ENCODE data around the gene TBC1D22A.

TBC1D22A gene

DNA sequence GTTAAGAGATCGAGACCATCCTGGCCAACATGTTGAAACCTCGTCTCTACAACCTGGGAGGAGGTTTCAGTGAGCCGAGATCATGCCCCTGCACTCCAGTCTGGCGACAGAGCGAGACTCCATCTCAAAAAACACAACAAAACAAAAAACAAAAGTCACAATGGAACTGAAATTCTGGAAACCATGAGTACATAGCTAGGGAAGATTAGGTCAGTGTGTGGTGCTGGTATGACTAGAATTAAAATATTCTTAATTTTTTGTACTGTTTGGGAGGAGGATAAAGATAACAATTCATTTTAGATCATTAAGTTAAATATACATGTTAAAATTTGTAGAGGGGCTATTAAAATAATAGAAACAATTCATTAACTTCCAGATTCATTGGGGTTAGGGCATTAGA, 344.4 kb downstream of the TBC1D22A start (continued):
- TF ChIP-seq, protein P1, sequence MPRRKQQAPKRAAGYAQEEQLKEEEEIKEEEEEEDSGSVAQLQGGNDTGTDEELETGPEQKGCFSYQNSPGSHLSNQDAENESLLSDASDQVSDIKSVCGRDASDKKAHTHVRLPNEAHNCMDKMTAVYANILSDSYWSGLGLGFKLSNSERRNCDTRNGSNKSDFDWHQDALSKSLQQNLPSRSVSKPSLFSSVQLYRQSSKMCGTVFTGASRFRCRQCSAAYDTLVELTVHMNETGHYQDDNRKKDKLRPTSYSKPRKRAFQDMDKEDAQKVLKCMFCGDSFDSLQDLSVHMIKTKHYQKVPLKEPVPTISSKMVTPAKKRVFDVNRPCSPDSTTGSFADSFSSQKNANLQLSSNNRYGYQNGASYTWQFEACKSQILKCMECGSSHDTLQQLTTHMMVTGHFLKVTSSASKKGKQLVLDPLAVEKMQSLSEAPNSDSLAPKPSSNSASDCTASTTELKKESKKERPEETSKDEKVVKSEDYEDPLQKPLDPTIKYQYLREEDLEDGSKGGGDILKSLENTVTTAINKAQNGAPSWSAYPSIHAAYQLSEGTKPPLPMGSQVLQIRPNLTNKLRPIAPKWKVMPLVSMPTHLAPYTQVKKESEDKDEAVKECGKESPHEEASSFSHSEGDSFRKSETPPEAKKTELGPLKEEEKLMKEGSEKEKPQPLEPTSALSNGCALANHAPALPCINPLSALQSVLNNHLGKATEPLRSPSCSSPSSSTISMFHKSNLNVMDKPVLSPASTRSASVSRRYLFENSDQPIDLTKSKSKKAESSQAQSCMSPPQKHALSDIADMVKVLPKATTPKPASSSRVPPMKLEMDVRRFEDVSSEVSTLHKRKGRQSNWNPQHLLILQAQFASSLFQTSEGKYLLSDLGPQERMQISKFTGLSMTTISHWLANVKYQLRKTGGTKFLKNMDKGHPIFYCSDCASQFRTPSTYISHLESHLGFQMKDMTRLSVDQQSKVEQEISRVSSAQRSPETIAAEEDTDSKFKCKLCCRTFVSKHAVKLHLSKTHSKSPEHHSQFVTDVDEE (CRISPR knock-in tag; IDR thresholded peaks at IDR 0.05), result no peak
- no peak for TF ChIP-seq ZNF70 (CRISPR knock-in tag; IDR thresholded peaks at IDR 0.05)

DNA sequence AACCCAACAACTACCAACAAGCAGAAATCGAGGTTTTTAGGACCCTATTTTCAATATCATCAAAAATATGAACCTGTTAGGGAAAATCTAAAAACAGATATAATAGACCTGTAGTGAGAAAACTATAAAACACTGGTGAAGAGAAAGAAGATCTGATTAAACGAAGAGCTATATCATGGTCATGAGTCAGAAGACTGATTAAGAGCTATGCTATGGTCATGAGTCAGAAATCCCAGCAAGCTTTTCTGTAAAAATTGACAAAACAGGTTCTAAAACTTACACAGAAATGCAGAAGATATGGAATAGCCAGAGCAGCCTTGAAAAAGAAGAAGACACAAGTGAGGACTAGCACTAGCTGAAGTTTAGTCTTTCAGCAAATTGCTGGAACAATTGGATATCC, 345.0 kb downstream of the TBC1D22A start:
- TF ChIP-seq ZFP3 (CRISPR knock-in tag; IDR thresholded peaks at IDR 0.05) (no peak), PPARA (CRISPR knock-in tag; IDR thresholded peaks at IDR 0.05; ENCODE audit: borderline replicate concordance) (no peak), ARNTL (CRISPR knock-in tag; IDR thresholded peaks at IDR 0.05; ENCODE audit: borderline replicate concordance, low read depth) (no peak), ZNF8 (CRISPR knock-in tag; IDR thresholded peaks at IDR 0.05) (no peak), SNAI2 (CRISPR knock-in tag; IDR thresholded peaks at IDR 0.05) (no peak), ESRRG (CRISPR knock-in tag; IDR thresholded peaks at IDR 0.05) (no peak), ZNF565 (CRISPR knock-in tag; conservative IDR thresholded peaks at IDR 0.05; ENCODE audit: low read depth) (no peak)
- TF ChIP-seq, protein P2, sequence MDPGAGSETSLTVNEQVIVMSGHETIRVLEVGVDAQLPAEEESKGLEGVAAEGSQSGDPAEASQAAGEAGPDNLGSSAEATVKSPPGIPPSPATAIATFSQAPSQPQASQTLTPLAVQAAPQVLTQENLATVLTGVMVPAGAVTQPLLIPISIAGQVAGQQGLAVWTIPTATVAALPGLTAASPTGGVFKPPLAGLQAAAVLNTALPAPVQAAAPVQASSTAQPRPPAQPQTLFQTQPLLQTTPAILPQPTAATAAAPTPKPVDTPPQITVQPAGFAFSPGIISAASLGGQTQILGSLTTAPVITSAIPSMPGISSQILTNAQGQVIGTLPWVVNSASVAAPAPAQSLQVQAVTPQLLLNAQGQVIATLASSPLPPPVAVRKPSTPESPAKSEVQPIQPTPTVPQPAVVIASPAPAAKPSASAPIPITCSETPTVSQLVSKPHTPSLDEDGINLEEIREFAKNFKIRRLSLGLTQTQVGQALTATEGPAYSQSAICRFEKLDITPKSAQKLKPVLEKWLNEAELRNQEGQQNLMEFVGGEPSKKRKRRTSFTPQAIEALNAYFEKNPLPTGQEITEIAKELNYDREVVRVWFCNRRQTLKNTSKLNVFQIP (CRISPR knock-in tag; IDR thresholded peaks at IDR 0.05; ENCODE audit: borderline replicate concordance, low read depth), result no peak
- TF ChIP-seq, protein P1 (CRISPR knock-in tag; IDR thresholded peaks at IDR 0.05), result no peak
- TF ChIP-seq, protein P3, sequence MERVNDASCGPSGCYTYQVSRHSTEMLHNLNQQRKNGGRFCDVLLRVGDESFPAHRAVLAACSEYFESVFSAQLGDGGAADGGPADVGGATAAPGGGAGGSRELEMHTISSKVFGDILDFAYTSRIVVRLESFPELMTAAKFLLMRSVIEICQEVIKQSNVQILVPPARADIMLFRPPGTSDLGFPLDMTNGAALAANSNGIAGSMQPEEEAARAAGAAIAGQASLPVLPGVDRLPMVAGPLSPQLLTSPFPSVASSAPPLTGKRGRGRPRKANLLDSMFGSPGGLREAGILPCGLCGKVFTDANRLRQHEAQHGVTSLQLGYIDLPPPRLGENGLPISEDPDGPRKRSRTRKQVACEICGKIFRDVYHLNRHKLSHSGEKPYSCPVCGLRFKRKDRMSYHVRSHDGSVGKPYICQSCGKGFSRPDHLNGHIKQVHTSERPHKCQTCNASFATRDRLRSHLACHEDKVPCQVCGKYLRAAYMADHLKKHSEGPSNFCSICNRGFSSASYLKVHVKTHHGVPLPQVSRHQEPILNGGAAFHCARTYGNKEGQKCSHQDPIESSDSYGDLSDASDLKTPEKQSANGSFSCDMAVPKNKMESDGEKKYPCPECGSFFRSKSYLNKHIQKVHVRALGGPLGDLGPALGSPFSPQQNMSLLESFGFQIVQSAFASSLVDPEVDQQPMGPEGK (CRISPR knock-in tag; IDR thresholded peaks at IDR 0.05; ENCODE audit: borderline replicate concordance), result no peak
- ATAC-seq, result peak; percentile 87

DNA sequence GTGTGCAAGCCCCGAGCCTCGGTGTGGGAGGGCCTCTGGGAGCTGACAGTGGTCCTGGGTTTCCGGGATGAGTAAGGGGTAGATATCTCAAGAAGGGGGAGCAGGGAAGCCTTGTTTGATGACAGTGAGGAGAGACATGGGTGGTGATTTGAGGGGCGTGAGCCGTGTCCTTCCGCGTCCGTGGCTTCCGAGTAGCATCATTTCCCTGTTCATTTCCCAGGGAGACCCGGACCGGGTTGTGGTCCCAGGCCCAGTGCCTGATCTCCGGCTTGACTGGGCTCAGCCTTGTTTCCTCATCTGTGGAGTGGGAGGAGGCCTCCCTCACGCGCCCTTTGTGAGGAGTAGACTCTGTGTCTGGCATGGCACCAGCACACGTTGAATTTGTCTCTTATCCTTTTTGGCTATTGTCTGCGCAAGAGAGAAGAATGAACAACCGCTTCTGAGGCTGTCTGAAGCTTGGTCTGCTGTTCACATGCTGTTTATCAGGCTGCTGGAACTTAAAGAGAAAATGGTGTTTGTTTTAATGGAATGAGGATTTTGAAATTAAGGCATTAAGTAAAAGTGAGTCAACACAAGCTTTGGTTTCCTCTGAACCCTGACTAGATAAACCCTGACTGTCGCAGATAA, 348.5 kb downstream of the TBC1D22A start:
- ATAC-seq, result no peak
- TF ChIP-seq GLIS3 (CRISPR knock-in tag; IDR thresholded peaks at IDR 0.05) (no peak), ZNF70 (CRISPR knock-in tag; IDR thresholded peaks at IDR 0.05) (no peak), TCF4 (CRISPR knock-in tag; IDR thresholded peaks at IDR 0.05; ENCODE audit: borderline replicate concordance) (no peak), ZFP30 (CRISPR knock-in tag; IDR thresholded peaks at IDR 0.05) (no peak), PPARA (CRISPR knock-in tag; IDR thresholded peaks at IDR 0.05; ENCODE audit: borderline replicate concordance) (no peak), BACH2 (CRISPR knock-in tag; IDR thresholded peaks at IDR 0.05; ENCODE audit: borderline replicate concordance) (no peak), ZNF8 (CRISPR knock-in tag; IDR thresholded peaks at IDR 0.05) (no peak), SNAI2 (CRISPR knock-in tag; IDR thresholded peaks at IDR 0.05) (no peak), ARNTL (CRISPR knock-in tag; IDR thresholded peaks at IDR 0.05; ENCODE audit: borderline replicate concordance, low read depth) (no peak), ESRRG (CRISPR knock-in tag; IDR thresholded peaks at IDR 0.05) (no peak), ISL1 (CRISPR knock-in tag; IDR thresholded peaks at IDR 0.05) (no peak)
- TF ChIP-seq, protein P3 (CRISPR knock-in tag; IDR thresholded peaks at IDR 0.05; ENCODE audit: borderline replicate concordance), result no peak
- TF ChIP-seq, protein P4, sequence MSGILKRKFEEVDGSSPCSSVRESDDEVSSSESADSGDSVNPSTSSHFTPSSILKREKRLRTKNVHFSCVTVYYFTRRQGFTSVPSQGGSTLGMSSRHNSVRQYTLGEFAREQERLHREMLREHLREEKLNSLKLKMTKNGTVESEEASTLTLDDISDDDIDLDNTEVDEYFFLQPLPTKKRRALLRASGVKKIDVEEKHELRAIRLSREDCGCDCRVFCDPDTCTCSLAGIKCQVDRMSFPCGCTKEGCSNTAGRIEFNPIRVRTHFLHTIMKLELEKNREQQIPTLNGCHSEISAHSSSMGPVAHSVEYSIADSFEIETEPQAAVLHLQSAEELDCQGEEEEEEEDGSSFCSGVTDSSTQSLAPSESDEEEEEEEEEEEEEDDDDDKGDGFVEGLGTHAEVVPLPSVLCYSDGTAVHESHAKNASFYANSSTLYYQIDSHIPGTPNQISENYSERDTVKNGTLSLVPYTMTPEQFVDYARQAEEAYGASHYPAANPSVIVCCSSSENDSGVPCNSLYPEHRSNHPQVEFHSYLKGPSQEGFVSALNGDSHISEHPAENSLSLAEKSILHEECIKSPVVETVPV (CRISPR knock-in tag; IDR thresholded peaks at IDR 0.05), result no peak
- TF ChIP-seq, protein P5, sequence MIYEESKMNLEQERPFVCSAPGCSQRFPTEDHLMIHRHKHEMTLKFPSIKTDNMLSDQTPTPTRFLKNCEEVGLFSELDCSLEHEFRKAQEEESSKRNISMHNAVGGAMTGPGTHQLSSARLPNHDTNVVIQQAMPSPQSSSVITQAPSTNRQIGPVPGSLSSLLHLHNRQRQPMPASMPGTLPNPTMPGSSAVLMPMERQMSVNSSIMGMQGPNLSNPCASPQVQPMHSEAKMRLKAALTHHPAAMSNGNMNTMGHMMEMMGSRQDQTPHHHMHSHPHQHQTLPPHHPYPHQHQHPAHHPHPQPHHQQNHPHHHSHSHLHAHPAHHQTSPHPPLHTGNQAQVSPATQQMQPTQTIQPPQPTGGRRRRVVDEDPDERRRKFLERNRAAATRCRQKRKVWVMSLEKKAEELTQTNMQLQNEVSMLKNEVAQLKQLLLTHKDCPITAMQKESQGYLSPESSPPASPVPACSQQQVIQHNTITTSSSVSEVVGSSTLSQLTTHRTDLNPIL (CRISPR knock-in tag; IDR thresholded peaks at IDR 0.05; ENCODE audit: low read depth), result no peak
- TF ChIP-seq, protein P1 (CRISPR knock-in tag; IDR thresholded peaks at IDR 0.05), result no peak
